GM12878 (cell line): Measurements from ENCODE around the gene ZDHHC19. TPM values are rescaled to one million over a fixed set of nuclear protein-coding genes. Genes with fewer than 3 reads are reported as not detected.

Experiments
- ATAC-seq: fragments of 200-7000 bp; cut with Tn5 transposase; 3 replicates; pipeline ENCODE4 v1.9.1; 2020; ENCODE audit warnings: mild to moderate bottlenecking, moderate library complexity
- BruUV-seq: library from RNA; stranded (reverse); fragments of 400-500 nt; replicated peaks from 2 replicates; lab custom pipeline; 2021; lab: Mats Ljungman, UMichigan
- CTCF ChIA-PET: fragments of 300-600 bp; sonication (Branson Sonifier 250); formaldehyde crosslinking; extraction: SDS; loops from one replicate; lab custom pipeline; 2021; ENCODE audit warnings: inconsistent platforms; lab: Yijun Ruan, JAX
- POLR2A ChIA-PET: fragments of 350-600 bp; formaldehyde crosslinking; extraction: SDS; loops from one replicate; lab custom pipeline; 2021; ENCODE audit warnings: inconsistent platforms; lab: Charles Lee
- RAD21 ChIA-PET: fragments of 300-600 bp; sonication (Branson Sonifier 250); formaldehyde crosslinking; loops from one replicate; lab custom pipeline; 2023; ENCODE audit warnings: antibody characterized with exemption; ENCODE audit not compliant: unreplicated experiment; lab: Charles Lee
- SMC1A ChIA-PET: fragments of 300-600 bp; sonication (Branson Sonifier 250); formaldehyde crosslinking; loops from one replicate; lab custom pipeline; 2023; ENCODE audit not compliant: unreplicated experiment, uncharacterized antibody; lab: Charles Lee
- DNase-seq: peaks from one replicate; pipeline ENCODE4 v3.0.0-alpha.2; 2011; ENCODE audit warnings: low read depth, low spot score
- FAIRE-seq: peaks from 3 replicates; lab custom pipeline; 2011; peaks lifted over from hg19 to GRCh38; lab: Jason Lieb, UNC
- H2AFZ ChIP-seq: 2 replicates; pipeline ENCODE4 v1.6.0; 2011; ENCODE audit warnings: low read depth, low read length, control low read depth; ENCODE audit not compliant: control insufficient read depth
- H3K27ac ChIP-seq: 2 replicates; pipeline ENCODE4 v1.5.1; 2011; ENCODE audit warnings: control low read depth; ENCODE audit not compliant: control insufficient read depth, insufficient read depth
- H3K27me3 ChIP-seq, 2 experiments: replicated peaks in 1 of 2; 2 replicates each; pipeline versions ENCODE4 v1.6.0 to v1.6.1; 2011; ENCODE audit warnings: low read length in 1 of 2; ENCODE audit not compliant: control insufficient read depth in 2 of 2, insufficient read depth in 2 of 2
- H3K36me3 ChIP-seq, 2 experiments: 2 replicates each; pipeline ENCODE4 v1.5.1; 2011; ENCODE audit warnings: low read length in 1 of 2; ENCODE audit not compliant: control insufficient read depth in 2 of 2, insufficient read depth in 2 of 2
- H3K4me1 ChIP-seq: 2 replicates; pipeline ENCODE4 v1.6.1; 2011; ENCODE audit warnings: mild to moderate bottlenecking, low read length, moderate library complexity, mixed read lengths; ENCODE audit not compliant: control insufficient read depth, insufficient read depth
- H3K4me2 ChIP-seq: 2 replicates; pipeline ENCODE4 v1.6.0; 2011; ENCODE audit warnings: control low read depth; ENCODE audit not compliant: control insufficient read depth, insufficient read depth
- H3K4me3 ChIP-seq: fragments of 200-600 bp; sonication (generic); 2 replicates; pipeline ENCODE4 v1.5.1; 2016
- H3K79me2 ChIP-seq: 2 replicates; pipeline ENCODE4 v1.6.0; 2011; ENCODE audit warnings: low read length; ENCODE audit not compliant: control insufficient read depth, insufficient read depth
- H3K9ac ChIP-seq: 2 replicates; pipeline ENCODE4 v1.8.0; 2011; ENCODE audit warnings: low read length, control low read depth, mixed read lengths; ENCODE audit not compliant: control insufficient read depth, insufficient read depth
- H3K9me3 ChIP-seq: replicated peaks from 3 replicates; pipeline ENCODE4 v1.5.1; 2011; ENCODE audit warnings: mild to moderate bottlenecking, low read length; ENCODE audit not compliant: control insufficient read depth, insufficient read depth
- H4K20me1 ChIP-seq: 2 replicates; pipeline ENCODE4 v1.6.0; 2011; ENCODE audit not compliant: control insufficient read depth, insufficient read depth
- BRCA1 ChIP-seq: IDR thresholded peaks from 2 replicates; pipeline ENCODE4 v1.6.1; 2011; ENCODE audit warnings: low read depth, low read length, improper control_type of control experiment
- CHD4 ChIP-seq: fragments of 200-600 bp; sonication (generic); IDR thresholded peaks from 2 replicates; pipeline ENCODE4 v1.6.1; 2016; ENCODE audit warnings: mild to moderate bottlenecking
- FOXK2 ChIP-seq: fragments of 450-650 bp; IDR thresholded peaks from 2 replicates; pipeline ENCODE4 v1.6.1; 2017; ENCODE audit warnings: mild to moderate bottlenecking, moderate library complexity
- FOXM1 ChIP-seq: IDR thresholded peaks from 2 replicates; pipeline ENCODE4 v1.6.1; 2012; ENCODE audit warnings: low read depth, mild to moderate bottlenecking, inconsistent platforms, low read length, moderate library complexity
- GATAD2B ChIP-seq: fragments of 450-650 bp; conservative IDR thresholded peaks from 2 replicates; pipeline ENCODE4 v1.6.1; 2017; ENCODE audit warnings: low read depth, mild to moderate bottlenecking, moderate library complexity
- IKZF1 ChIP-seq: fragments of 450-650 bp; conservative IDR thresholded peaks from 2 replicates; pipeline ENCODE4 v1.6.1; 2017; ENCODE audit warnings: antibody characterized with exemption, mild to moderate bottlenecking
- KDM1A ChIP-seq: fragments of 200-600 bp; sonication (generic); IDR thresholded peaks from 2 replicates; pipeline ENCODE4 v1.6.1; 2016; ENCODE audit warnings: borderline replicate concordance
- LARP7 ChIP-seq: fragments of 450-650 bp; IDR thresholded peaks from 2 replicates; pipeline ENCODE4 v1.6.1; 2017; ENCODE audit warnings: mild to moderate bottlenecking
- MTA2 ChIP-seq: fragments of 450-650 bp; IDR thresholded peaks from 2 replicates; pipeline ENCODE4 v1.6.1; 2016; ENCODE audit warnings: low read depth, mild to moderate bottlenecking, moderate library complexity
- NBN ChIP-seq: fragments of 450-650 bp; IDR thresholded peaks from 2 replicates; pipeline ENCODE4 v1.6.1; 2016
- NFYA ChIP-seq: IDR thresholded peaks from 2 replicates; pipeline ENCODE4 v1.6.1; 2011; ENCODE audit warnings: low read depth, mild to moderate bottlenecking, low read length, improper control_type of control experiment, borderline replicate concordance
- NFYB ChIP-seq: IDR thresholded peaks from 2 replicates; pipeline ENCODE4 v1.6.1; 2011; ENCODE audit warnings: low read depth, mild to moderate bottlenecking, low read length, improper control_type of control experiment, moderate library complexity; ENCODE audit not compliant: insufficient read depth
- PAX5 ChIP-seq: IDR thresholded peaks from 2 replicates; pipeline ENCODE4 v1.6.1; 2011; ENCODE audit warnings: low read depth, low read length, borderline replicate concordance
- SMAD5 ChIP-seq: IDR thresholded peaks from 2 replicates; pipeline ENCODE4 v1.6.1; 2016; ENCODE audit warnings: antibody characterized with exemption, low read depth
- SP1 ChIP-seq: IDR thresholded peaks from one replicate; pipeline ENCODE4 v1.6.1; 2011; ENCODE audit warnings: low read depth, low read length
- TARDBP ChIP-seq: IDR thresholded peaks from 2 replicates; pipeline ENCODE4 v1.6.1; 2016; ENCODE audit warnings: borderline replicate concordance
- TBL1XR1 ChIP-seq: IDR thresholded peaks from 2 replicates; pipeline ENCODE4 v1.6.1; 2012; ENCODE audit warnings: low read depth, low read length, improper control_type of control experiment
- TCF3 ChIP-seq: IDR thresholded peaks from 2 replicates; pipeline ENCODE4 v1.6.1; 2012; ENCODE audit warnings: low read depth, mild to moderate bottlenecking, low read length, borderline replicate concordance; ENCODE audit not compliant: insufficient read depth
- WGBS: methylation state at CpG from one replicate; pipeline ENCODE4 v1.1.6; 2016; ENCODE audit warnings: low lambda C conversion rate; ENCODE audit not compliant: insufficient replicate concordance, insufficient coverage; ENCODE audit errors: missing lambda C conversion rate; 5-methylcytosine and 5-hydroxymethylcytosine counted together
- in situ Hi-C: fragments of 300-500 bp; cut with MboI; formaldehyde crosslinking; loops from 9 replicates; pipeline ENCODE4 v1.14.3; 2018; ENCODE audit warnings: mixed read lengths
- intact Hi-C: fragments of 100-400 bp; cut with micrococcal nuclease; formaldehyde crosslinking; loops from one replicate; pipeline ENCODE4 v1.14.2; 2022; ENCODE audit not compliant: unreplicated experiment
- polyA plus RNA-seq, 11 experiments: library from polyadenylated mRNA; depleted of rRNA in 4 of 11; unstranded in 6 of 11; stranded (reverse) in 5 of 11; fragments of >200 nt; fragmentation: Nextera tagmentation in 4 of 11; fragmentation: Illumina TruSeq in 1 of 11; extraction: Ambion mirVana in 4 of 11; extraction: Trizol in 1 of 11; gene quantifications; 1 replicate in 1 of 11; 2 replicates in 10 of 11; pipeline versions ENCODE4 v1.2.1 to v1.2.3, GENCODE V29; 2011 to 2016; ENCODE audit warnings: inconsistent platforms in 2 of 11, missing spikeins in 2 of 11, low read depth in 1 of 11
- total RNA-seq, 4 experiments: library from RNA; depleted of rRNA in 3 of 4; stranded (reverse); fragments of >200 nt in 3 of 4; fragmentation: Illumina TruSeq in 1 of 4; extraction: Trizol in 1 of 4; gene quantifications; 2 replicates each; pipeline versions ENCODE4 v1.2.1 to v1.2.3, GENCODE V29; 2013 to 2021
- TF ChIP-seq, protein P1 (sequence below): IDR thresholded peaks from 2 replicates; pipeline ENCODE4 v1.6.1; 2012; ENCODE audit warnings: mild to moderate bottlenecking, low read depth, low read length
- TF ChIP-seq, protein P2 (sequence below): fragments of 150-350 bp; IDR thresholded peaks from 2 replicates; pipeline ENCODE4 v1.6.1; 2014; ENCODE audit warnings: mild to moderate bottlenecking, low read depth, low read length

The ZDHHC19 gene
- total and polyA plus RNA-seq, 10 of the 15 experiments (the other 5 are each of a cell fraction or from before 2014, with no cell fraction given) = 0.26 TPM; not detected in 9

DNA sequence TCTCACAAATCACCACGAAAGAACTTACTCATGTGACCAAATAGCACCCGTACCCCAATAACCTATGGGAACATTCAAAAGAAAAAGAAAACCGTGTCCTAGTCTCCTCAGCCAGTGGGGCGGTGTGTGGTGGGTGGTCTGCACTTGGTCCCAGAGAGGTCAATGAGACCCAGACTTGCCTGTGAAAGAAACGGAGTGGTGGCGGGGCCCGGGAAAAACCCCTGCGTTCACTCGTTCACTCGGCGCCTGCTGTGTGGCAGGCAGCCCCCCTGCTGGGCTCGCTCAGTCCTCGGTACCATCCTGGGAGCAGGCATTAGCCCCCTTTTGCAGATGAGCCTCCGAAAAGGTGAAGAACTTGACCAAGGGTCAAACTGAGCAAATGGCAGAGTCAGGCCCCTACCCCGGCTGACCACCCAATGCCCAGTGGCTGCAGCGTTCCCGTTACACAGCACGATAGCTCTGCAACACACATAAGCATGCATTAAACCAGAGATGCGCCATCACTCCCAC, 36.0 kb downstream of the ZDHHC19 start:
- H3K79me2 ChIP-seq = no peaks in the 10 kb centered on the region
- intact Hi-C loops (no loop called here), in situ Hi-C loops (no loop called here)
- no peak overlapping the region for H3K9ac ChIP-seq
- no peak overlapping the region for H2AFZ ChIP-seq
- no peak for DNase-seq
- BruUV-seq = no TSS peak
- CTCF ChIA-PET = interaction anchor here (1.2 kb wide), 1 partner anchor 102 kb away, joined by 3 read pairs; no protein-coding TSS in a partner anchor
- H4K20me1 ChIP-seq = no peaks in the 10 kb centered on the region
- no peak overlapping the region for H3K27ac ChIP-seq
- peaks cover 14% of the 10 kb centered on the region for H3K4me1 ChIP-seq
- POLR2A ChIA-PET = no interaction called here
- RAD21 ChIA-PET = interaction anchor here (0.8 kb wide), 1 partner anchor 10 kb away, joined by 3 read pairs; no protein-coding TSS in a partner anchor
- no peak overlapping the region for H3K4me3 ChIP-seq
- 88% methylated on average over 19 of the region's 19 CpGs for WGBS
- H3K27me3 ChIP-seq = no peaks in the 10 kb centered on the region
- H3K36me3 ChIP-seq = no peaks in the 10 kb centered on the region
- no peak for TF ChIP-seq BRCA1
- TF ChIP-seq TCF3 = no peak
- TF ChIP-seq, protein P1, sequence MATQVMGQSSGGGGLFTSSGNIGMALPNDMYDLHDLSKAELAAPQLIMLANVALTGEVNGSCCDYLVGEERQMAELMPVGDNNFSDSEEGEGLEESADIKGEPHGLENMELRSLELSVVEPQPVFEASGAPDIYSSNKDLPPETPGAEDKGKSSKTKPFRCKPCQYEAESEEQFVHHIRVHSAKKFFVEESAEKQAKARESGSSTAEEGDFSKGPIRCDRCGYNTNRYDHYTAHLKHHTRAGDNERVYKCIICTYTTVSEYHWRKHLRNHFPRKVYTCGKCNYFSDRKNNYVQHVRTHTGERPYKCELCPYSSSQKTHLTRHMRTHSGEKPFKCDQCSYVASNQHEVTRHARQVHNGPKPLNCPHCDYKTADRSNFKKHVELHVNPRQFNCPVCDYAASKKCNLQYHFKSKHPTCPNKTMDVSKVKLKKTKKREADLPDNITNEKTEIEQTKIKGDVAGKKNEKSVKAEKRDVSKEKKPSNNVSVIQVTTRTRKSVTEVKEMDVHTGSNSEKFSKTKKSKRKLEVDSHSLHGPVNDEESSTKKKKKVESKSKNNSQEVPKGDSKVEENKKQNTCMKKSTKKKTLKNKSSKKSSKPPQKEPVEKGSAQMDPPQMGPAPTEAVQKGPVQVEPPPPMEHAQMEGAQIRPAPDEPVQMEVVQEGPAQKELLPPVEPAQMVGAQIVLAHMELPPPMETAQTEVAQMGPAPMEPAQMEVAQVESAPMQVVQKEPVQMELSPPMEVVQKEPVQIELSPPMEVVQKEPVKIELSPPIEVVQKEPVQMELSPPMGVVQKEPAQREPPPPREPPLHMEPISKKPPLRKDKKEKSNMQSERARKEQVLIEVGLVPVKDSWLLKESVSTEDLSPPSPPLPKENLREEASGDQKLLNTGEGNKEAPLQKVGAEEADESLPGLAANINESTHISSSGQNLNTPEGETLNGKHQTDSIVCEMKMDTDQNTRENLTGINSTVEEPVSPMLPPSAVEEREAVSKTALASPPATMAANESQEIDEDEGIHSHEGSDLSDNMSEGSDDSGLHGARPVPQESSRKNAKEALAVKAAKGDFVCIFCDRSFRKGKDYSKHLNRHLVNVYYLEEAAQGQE = no peak
- no peak for TF ChIP-seq TBL1XR1
- no peak for TF ChIP-seq TARDBP
- TF ChIP-seq NBN = no peak
- no peak for TF ChIP-seq NFYB
- no peak for TF ChIP-seq FOXM1
- TF ChIP-seq CHD4 = no peak
- no peak for TF ChIP-seq SMAD5
- TF ChIP-seq GATAD2B = no peak
- no peak for TF ChIP-seq SP1
- no peak for TF ChIP-seq KDM1A
- TF ChIP-seq PAX5 = no peak
- TF ChIP-seq FOXK2 = no peak
- TF ChIP-seq, protein P2, sequence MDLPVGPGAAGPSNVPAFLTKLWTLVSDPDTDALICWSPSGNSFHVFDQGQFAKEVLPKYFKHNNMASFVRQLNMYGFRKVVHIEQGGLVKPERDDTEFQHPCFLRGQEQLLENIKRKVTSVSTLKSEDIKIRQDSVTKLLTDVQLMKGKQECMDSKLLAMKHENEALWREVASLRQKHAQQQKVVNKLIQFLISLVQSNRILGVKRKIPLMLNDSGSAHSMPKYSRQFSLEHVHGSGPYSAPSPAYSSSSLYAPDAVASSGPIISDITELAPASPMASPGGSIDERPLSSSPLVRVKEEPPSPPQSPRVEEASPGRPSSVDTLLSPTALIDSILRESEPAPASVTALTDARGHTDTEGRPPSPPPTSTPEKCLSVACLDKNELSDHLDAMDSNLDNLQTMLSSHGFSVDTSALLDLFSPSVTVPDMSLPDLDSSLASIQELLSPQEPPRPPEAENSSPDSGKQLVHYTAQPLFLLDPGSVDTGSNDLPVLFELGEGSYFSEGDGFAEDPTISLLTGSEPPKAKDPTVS = no peak
- no peak for TF ChIP-seq IKZF1
- TF ChIP-seq MTA2 = no peak
- TF ChIP-seq NFYA = no peak
- TF ChIP-seq LARP7 = no peak
- no peaks in the 10 kb centered on the region for H3K9me3 ChIP-seq
- no peak for ATAC-seq
- SMC1A ChIA-PET = interaction anchor here (0.8 to 1.4 kb wide), 3 partner anchors 12 to 102 kb away, joined by 3 to 5 read pairs (median 4); no protein-coding TSS in a partner anchor
- FAIRE-seq = no peak
- no peak overlapping the region for H3K4me2 ChIP-seq
